ENCODE results near the gene PPIE.
"Not testable (repeated sequence)": the region's sequence is repeated elsewhere in the genome, so short reads cannot be mapped to it uniquely, and the experiment has no call there.

Gene PPIE

DNA sequence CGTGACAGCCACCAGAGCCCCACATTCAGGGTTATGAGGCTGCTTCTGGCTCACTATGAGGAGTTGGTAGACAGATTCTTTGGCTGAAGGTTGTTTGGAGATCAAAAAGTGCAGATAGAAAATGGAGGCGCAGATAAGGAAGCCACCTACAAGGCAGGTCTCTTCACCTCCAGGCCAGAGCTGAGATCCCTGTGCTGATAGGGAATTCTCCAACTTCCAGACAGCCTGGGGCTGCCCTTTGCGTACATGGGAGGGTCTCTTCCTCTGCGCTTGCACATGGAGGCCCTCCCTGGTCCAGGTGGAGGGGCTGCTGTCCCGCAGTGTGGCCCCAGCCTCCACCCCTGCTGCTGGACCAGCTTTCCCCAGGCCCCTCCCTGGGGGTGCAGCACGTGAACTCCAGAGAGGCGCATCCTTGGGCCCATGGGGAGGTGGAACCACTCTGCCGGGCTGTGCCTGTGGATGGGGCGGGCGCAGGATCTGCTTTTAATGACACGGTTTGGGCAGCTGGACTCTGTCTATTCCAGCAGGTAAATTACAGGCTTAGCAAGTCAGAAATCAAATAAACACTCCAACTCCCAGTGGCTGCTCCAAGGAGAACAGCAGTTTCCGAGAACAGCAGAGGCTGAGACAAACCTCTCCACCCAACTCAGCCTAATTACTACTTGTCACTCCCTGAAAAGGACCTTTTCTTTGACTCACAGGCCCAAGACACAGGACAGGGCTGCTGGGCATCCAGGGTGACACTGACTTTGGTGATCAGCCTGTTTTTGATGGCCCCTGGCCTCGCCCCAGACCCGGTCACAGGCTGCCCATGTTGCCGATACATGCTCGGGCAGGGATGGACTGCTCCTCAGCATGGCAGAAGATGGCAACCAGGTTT is 20.1 kb downstream of the PPIE start:
- no peak for DNase-seq (ENCODE audit: low read depth)

DNA sequence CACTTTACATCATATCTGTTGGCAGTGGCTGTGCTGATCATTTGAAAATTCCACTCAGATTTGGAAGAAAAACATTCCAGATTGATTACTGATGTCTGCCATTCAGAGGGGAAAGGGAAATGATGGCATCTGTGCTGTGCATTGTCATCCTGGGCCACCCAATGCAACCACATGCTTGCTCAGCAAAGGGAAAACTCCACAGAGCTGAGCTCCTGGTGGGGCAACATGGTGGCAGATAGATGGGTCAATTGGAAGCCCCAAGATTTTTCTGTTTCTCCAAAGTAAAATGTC is 20.7 kb downstream of the PPIE start:
- DNase-seq (ENCODE audit: low read depth), result no peak

- DNase-seq (ENCODE audit: low read depth), result no peak
Measured at GRCh38 chr1:39760074-39761008, 21.7 kb downstream of the PPIE start.

- no peak for DNase-seq (ENCODE audit: low read depth)
Measured at GRCh38 chr1:39761016-39761415, 22.3 kb downstream of the PPIE start.

- DNase-seq (ENCODE audit: low read depth), result no peak
Measured at GRCh38 chr1:39761557-39762260, 23.0 kb downstream of the PPIE start.

DNA sequence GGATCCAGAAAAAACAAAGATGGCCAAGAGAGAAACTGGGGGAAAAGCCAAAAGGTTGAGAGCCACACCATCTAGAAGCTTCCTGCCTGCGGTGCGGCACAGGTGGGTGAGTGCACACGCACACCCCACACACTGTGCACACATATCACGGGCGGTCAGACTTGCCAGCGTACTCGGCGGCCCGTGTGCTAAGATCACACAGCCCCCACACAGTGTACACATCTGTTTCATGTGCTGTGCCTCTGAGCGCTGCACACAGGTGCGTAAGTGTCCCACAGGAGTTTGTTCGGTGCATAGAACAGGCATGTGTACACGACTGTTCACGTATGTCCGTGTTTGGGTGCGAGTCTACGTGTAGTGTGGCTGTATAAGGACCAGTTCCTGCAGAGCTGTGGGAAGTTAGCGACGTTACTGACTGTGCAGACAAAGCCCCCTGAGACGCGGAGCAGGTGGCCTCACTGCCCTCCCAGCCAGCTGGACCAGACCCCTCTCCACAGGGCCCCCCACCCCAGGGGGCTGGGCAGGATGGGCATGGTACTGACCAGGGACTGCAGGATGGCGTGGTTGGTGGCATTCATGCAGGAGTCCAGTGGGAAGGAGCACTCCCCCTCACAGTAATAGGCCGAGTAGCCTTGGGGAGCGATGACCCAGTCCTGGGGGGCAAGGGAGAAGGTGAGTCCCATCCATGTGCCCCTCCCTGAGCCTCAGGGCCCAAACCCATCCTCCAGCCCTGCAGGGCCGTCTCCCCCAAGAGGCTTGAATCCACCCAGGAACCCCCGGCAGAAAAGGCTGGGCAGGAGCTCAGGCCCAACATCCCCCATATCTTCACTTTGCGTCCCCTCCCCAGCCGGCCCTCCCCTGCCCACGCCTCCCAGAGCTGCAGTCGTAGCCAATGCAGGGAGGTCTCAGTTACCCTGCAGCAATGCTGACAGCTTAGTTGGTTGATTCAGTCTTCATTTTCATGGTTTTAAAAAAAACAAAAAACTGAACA is 24.2 kb downstream of the PPIE start:
- DNase-seq (ENCODE audit: low read depth), result no peak

- not testable (repeated sequence) for DNase-seq (ENCODE audit: low read depth)
Measured at GRCh38 chr1:39763619-39764374, 25.1 kb downstream of the PPIE start.

- not testable (repeated sequence) for DNase-seq (ENCODE audit: low read depth)
Measured at GRCh38 chr1:39764512-39764911, 25.8 kb downstream of the PPIE start.

- DNase-seq (ENCODE audit: low read depth), result not testable (repeated sequence)
Measured at GRCh38 chr1:39766466-39766865, 27.8 kb downstream of the PPIE start.

GRCh38 chr1:39769502-39769901 is 30.8 kb downstream of the PPIE start:
- not testable (repeated sequence) for DNase-seq (ENCODE audit: low read depth)

DNA sequence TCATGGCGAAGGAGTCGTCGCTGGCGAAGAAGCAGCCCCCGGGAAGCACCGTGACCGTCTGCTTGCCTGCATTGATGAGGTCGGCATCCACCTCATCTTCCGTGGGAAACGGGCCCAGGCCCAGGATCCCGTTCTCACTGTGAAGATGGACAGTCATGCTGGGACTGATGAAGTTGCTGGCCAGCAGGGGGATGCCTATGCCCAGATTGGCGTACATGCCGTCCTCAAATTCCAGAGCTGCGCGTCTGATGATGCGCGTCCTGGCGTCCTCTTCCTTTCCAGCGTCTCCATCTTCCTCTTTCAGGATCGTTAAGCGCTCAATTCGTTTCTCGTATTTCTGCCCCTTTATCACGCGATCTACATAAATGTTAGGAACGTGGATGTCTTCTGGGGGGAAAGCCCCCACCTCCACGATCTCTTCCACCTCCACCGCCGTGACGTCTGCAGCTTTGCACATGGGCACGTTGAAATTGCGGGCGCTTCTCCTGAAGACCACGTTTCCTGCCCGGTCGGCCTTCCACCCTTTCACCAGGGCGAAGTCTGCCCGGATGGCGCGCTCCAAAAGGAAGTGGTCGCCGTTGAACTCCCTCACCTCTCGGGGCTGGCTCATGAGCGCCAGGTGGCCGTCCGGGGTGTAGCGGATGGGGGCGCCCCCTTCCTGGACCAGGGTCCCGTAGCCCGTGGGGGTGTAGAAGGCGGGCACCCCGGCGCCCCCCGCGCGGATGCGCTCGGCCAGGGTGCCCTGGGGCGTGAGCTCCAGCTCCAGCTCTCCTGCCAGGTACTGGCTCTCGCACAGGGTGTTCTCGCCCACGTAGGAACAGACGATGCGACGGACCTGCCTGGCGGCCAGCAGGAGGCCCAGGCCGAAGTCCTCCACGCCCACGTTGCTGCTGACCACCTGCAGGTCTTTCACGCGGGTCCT is 31.7 kb downstream of the PPIE start:
- DNase-seq (ENCODE audit: low read depth), result not testable (repeated sequence)

DNA sequence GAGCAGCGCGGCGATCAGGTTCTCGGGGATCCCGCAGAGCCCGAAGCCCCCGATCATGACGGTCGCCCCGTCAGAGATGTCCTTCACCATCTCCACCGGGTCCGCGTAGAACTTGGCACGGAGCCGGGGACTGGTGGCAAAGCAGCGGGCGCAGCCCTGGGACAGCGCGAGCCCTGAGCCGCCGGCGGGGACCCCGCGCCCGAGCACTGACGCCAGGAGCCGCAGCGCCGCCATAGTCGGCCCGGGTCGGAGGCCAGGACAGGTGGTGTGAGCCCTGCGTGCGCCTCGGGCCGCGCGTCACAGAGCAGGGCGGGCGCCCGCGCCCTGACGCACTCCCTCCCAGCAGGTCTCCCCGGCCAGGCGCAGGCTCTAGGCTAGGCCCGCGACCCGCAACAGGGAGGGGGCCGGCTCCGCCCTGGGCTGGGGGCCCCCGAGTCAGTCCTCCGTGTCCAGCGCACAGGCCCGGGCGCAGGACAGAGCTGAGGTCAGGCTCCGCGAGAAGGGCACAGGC is 32.4 kb downstream of the PPIE start, which contains the start of gene OXCT2:
TSS of gene OXCT2 (minus strand) at position 327 of the 511 bp plus-strand sequence. CDS start at position 234, 93 bp downstream.
- DNase-seq (ENCODE audit: low read depth), result not testable (repeated sequence)

DNA sequence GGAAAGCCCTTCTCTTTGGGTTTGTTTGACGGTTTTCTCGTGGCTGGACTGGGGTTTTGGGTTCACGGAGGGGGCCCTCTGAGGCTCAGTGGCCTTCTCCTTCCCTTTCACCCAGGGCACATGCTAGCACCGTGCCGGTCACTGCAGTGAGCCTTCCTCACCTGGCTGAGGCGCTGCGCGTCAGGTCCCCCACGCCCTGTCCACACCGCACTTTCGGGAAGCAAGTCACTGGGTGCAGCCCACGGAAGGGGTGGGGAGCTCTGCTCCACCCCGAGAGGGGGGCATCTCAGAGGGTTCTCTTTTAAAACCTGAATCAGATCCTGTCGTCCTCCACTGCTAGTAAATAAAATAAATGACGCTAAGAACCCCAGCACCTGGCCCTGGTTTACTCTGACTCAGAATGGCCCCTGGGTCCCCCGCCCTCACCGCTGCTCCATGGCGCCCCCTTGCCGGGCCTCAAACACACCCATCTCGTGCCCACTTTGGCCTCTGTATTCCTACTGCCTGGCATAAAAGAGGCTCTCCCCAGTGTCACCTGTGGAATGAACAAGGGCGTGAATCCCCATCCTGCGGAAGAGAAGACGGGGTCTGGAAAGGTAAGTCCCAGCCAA is 34.8 kb downstream of the PPIE start:
- DNase-seq (ENCODE audit: low read depth), result not testable (repeated sequence)

DNA sequence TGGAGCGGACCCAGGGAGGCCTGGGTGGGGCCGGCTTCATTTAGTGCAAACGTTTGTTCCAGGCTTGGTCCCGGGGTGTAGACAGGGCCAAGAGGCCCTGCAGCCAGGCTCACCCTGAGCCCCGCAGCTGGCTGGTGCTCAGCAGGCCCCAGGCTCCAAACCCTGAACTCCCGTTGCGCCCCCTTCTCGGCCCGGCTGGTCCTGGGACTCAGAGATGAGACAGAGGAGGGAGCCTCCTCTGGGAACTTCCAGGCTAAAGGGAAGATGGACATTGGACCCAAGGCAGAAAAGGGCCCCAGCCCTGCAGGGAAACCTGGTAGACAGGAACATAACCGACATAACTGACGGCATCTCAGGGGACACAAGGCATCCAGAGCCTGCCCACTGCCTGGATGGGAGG is 36.5 kb downstream of the PPIE start:
- DNase-seq (ENCODE audit: low read depth), result not testable (repeated sequence)

DNA sequence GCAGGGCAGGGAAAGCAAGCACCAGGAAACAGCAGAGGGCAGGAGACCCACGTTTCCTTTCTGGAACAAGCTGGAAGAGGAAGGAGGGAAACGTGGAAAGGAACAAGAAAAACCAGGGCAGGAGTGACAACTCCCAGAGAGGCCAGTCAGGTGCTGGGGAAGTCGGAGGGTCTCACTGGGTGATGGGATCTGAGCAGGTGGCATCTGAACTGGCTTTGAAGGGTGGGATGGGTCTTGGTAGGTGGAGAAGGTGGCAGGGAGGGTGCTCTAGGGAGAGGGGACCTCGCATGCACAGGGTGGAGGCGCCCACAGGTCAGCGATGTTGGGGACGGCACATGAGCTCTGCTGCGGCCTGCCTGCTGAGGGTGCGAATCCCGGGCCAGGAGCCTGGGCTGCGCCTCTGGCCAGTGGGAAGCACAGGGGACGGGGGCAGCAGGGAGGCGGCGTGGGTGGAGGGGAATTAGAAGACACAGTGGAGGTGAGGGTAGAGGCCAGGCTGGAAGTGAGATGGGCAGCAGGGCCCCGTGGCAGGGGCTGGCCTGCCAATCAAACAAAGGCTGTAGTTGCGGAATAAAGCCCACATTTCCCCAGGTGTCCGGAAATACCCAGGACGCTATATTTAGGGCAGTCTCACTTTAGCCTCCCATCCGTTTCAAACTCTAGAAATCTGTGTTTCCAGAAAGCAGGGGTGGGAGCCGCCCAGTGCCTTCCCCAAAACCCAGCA is 37.2 kb downstream of the PPIE start:
- not testable (repeated sequence) for DNase-seq (ENCODE audit: low read depth)

DNA sequence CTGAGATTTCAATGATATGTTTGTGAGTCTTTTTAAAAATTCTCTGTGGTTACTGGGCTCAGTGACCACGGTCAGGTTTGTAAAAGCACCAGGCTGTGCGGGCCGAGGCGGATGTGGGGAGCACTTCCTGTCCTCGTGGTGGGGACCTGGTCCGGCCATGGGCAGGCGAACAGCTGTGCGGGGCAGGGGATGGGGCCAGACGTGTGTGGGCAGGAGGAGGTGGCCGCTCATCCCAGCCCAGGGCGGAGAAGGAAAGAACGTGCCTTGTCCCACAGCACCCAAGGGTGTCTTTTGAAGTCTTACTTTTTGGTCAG is 37.7 kb downstream of the PPIE start:
- no peak for DNase-seq (ENCODE audit: low read depth)

DNA sequence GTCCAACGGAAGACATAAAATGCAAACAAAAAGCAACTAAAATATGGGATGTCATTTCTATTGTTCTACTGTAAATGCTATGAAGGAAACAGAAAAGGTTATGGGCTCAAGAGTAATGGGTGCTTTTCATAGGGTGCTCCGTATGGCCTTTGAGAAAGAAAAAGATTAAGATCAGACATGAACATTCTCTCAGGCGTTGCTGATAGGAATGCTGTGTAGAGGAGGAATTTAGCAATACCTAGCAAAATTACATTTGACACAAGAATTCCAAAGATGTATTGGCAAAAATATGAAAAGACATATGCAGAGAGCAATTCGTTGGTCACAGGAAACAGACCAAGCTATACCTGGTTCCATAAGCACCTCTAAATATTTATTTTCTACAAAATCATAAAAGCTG is 38.2 kb downstream of the PPIE start:
- no peak for DNase-seq (ENCODE audit: low read depth)

GRCh38 chr1:39777306-39777705 is 38.6 kb downstream of the PPIE start:
- no peak for DNase-seq (ENCODE audit: low read depth)

Measured in activated T-cell treated with anti-CD3 and anti-CD28 coated beads for 1 hour (primary cell).